Jurkat, Clone E6-1 (cell line): ENCODE measurements around the gene HSPA6.
"Not testable (repeated sequence)": the region's sequence is repeated elsewhere in the genome, so short reads cannot be mapped to it uniquely, and the experiment has no call there.

Experiments
- DNase-seq: peaks from one replicate; pipeline ENCODE4 v3.0.0-alpha.2; 2011; ENCODE audit warnings: low read depth, low spot score
- H3K4me3 ChIP-seq: 2 replicates; pipeline ENCODE4 v1.5.1; 2011; ENCODE audit warnings: mild to moderate bottlenecking, low read length, control low read depth, moderate library complexity

The HSPA6 gene

GRCh38 chr1:161530671-161531641 is 6.6 kb downstream of the HSPA6 start:
- H3K4me3 ChIP-seq, result peak overlapping the region; percentile 62
- DNase-seq, result peak; percentile 97

GRCh38 chr1:161531986-161532643 is 7.8 kb downstream of the HSPA6 start:
- DNase-seq, result no peak
- H3K4me3 ChIP-seq, result no peak overlapping the region

DNA sequence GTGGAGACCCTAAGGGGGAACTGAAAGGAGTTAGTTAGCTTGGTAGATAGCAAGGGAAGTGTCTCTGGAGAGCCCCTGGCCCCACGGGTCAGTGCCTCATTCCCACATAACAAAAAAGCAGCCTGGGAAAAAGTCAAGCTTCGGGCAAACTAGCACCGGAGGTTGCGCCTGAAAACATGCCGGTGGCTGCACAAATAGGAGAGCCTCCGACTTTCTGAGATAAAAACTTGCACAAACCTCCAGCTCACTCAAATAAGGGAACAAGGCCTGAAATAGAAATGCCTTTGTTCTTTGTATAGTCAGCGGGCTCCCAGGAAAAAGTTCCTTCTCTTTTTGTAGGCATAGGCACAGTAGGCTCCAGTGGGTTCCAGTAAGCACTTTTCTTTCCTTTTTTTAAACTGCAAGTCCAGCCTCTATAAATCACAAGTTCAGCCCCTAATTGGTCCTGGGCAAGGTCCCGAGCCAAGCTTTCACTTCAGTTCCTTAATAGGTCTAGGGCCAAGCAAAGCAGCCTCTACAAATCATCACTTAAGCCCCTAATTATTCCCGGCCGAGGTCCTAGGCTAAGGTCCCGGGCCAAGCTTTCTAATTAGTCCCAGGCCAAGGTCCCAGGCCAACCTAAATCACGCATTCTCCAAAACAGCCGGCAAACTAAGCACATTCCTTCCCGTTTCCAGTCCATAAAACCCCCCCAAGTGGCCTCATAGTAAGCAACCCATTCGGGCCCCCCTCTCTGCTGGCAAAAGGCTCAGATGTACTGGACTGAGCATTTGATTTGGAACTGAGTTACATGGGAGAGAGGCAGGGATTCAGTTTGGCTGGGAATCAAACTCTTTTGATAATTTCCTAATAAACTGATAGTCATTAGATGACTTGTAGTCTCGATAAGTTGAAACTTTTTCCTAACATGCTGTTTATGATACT is 8.6 kb downstream of the HSPA6 start:
- DNase-seq, H3K4me3 ChIP-seq: not testable (repeated sequence)

DNA sequence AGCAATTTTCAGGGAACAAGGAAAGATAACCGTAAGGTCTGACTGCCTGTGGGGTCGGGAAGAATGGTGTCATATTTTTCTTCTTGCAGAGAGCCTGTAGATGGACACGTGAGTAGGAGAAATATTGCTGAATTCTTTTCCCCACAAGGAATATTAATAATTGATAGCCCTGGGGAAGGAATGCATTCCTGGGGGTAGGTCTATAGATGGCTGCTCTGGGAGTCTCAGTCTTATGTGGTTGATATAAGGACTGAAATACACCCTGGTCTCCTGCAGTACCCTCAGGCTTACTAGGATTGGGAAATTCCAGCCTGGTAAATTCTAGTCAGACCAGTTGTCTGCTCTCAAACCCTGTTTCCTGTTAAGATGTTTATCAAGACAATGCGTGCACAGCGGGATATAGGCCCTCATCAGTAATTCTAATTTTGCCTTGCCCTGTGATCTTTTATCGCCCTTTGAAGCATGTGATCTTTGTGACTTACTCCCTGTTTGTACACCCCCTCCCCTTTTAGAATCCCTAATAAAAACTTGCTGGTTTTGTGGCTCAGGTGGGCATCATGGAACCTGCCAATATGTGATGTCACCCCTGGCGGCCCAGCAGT is 12.8 kb downstream of the HSPA6 start:
- not testable (repeated sequence) for DNase-seq, H3K4me3 ChIP-seq

GRCh38 chr1:161538925-161539479 is 14.7 kb downstream of the HSPA6 start:
- peak overlapping the region; percentile 63 for H3K4me3 ChIP-seq
- not testable (repeated sequence) for DNase-seq

DNA sequence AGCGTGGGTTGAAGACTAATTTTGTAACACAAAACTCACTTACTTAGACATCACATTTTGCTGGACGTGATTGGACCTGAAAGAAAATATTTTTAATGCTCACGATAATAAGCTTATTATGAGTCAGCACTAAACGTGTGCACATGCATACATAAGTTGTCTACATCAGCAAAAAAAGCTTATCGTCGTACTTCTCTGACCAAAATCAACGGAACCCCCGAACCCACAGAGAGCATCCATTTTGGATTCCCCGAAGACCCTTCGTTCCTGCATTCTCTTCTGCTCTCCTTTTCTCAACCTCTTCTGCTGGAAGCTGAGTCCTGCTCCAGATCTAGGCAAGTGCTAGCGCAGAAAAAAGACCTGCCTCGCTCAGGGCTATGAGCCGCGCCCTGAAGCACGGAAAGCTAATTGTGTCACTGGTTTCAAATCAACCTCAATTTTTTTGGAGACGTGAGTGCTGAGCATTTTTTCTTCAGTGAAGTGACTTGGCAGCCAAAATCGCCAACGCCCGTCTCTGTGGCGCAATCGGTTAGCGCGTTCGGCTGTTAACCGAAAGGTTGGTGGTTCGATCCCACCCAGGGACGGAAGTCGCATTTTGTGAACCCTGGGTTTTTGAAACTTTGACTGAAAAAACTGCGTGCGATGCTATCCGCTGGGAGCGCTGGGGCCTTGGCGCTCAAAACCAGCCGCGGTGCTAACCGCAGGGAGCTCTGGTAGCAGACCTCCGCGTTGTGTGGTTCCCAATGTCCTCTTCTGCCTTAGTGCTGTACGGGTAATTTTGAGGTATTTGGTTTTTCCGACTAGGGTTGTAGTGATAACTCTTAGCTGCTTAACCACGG is 15.6 kb downstream of the HSPA6 start:
- peak; percentile 83 for DNase-seq
- peak overlapping the region; percentile 63 for H3K4me3 ChIP-seq

DNA sequence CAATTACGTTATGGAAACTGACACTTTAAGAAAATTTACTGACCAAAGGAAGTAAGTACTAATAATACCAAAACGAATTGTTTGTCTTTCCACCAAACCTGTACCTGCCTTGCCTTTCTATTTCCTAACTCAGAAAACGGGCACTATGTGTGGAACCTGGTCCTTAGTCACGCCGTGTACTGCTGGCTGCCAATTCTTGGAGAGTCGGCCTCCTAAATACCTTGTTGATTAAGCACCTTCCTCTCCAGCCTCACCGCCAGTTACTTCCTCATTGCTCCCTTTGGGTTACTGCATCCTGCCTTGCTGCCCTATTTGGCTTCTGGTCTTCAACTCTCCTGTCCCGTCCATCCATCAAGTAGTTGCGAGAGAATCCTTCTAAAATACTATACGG is 16.2 kb downstream of the HSPA6 start:
- H3K4me3 ChIP-seq, DNase-seq: not testable (repeated sequence)

DNA sequence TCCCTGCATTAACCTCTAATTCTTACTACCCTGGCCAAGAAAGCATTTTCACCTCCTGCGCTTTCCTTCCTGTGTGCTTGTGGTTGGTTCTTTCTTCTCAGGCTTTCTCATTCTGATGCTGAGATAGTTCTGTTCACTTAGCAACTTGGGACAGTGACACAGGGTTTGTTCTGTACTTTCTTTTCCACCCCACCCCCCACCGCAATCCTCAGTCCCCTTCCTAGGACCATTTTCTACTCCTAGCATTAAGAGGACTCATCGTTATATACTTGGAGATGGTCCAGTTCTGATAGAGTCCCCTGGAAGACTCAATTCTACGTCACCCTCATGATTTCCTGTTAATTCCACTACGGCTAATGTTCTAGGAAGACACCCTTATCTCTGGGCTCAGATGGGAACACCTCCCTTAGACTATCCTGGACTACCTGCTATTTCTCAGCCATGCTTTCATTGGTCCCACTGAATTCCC is 17.8 kb downstream of the HSPA6 start:
- DNase-seq, result peak; percentile 56
- not testable (repeated sequence) for H3K4me3 ChIP-seq

DNA sequence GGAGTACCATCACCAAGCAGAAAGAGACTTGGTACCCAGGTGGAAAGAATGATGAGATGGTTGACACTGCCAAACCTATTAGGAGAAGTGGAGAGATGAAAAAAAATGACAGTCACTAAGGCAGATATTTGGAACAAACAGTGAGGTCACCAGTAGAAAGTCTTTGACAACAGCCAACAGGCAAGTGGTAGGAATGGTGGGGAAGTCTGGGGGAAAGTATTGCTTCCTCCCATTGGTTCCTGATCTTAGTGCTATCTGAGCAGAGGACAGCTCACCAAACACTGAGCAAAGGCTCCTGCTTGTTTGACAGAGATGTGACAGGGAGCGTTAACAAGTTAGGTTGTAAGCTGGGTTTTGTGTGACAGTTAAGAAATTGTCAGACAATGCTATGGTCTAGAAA is 18.8 kb downstream of the HSPA6 start:
- not testable (repeated sequence) for DNase-seq, H3K4me3 ChIP-seq

GRCh38 chr1:161545005-161545731 is 20.8 kb downstream of the HSPA6 start:
- not testable (repeated sequence) for DNase-seq, H3K4me3 ChIP-seq

GRCh38 chr1:161547995-161548741 is 23.8 kb downstream of the HSPA6 start:
- not testable (repeated sequence) for DNase-seq

DNA sequence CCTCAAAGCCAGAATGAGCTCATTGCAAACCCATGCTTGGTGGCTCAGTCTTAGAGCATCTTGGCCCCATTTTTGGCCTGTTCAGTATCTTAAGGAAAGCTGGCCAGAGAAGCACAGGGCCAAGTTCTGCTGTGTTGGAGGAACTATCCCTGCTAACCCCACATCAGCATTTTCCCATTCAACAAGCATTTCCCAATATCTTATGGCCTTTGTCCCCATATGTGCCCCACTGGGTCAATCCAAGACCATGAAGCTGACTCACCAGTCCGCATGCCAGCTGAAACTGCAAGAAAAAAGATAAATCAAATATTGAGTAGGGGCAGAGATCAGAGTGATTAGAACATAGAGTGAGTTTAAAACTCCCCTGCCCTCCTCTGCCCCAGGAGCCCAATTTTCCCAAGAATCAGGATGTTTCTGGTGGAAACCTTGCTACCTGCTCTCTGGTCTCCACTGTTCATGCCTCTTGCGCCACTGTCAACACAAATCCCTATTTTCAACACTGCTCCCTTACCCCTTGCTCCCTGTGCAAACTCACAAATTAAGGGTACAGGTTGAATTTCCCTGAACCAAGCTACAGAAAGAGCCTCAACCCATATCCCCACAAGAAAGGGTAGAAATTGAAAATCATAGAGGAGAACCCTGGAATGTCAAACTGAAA is 24.5 kb downstream of the HSPA6 start:
- not testable (repeated sequence) for H3K4me3 ChIP-seq

More at GRCh38 chr1:161547995-161548741, 23.8 kb downstream of the HSPA6 start:
- H3K4me3 ChIP-seq, result not testable (repeated sequence)

GRCh38 chr1:161549652-161550051 is 25.3 kb downstream of the HSPA6 start, which contains the start of gene FCGR3A:
FCGR3A (minus strand) TSS chr1:161549818; CDS start chr1:161549736, 82 bp downstream.
- DNase-seq, result no peak
- H3K4me3 ChIP-seq, result no peak within 1 kb of the TSS

More for the DNA sequence above, 24.5 kb downstream of the HSPA6 start:
- not testable (repeated sequence) for DNase-seq

DNA sequence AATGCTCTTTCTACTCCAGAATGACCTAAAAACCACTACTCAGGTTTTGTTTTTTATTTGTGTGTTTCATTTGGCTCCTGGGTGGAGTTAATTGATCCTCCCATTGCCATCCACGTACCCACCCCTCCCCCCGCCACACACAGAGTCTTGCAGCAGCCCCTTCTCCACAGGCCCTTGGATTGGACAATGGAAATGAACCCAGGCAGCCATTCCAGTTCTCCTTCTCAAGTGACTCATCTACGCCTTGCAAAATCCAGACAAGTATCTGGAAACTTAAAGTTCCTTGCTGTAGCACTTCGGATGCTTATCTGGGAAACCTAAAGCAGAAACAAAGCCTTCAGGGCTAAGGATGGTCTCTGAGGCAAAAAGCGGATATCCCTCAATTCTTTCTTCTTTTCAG is 26.6 kb downstream of the HSPA6 start:
- not testable (repeated sequence) for DNase-seq, H3K4me3 ChIP-seq

DNA sequence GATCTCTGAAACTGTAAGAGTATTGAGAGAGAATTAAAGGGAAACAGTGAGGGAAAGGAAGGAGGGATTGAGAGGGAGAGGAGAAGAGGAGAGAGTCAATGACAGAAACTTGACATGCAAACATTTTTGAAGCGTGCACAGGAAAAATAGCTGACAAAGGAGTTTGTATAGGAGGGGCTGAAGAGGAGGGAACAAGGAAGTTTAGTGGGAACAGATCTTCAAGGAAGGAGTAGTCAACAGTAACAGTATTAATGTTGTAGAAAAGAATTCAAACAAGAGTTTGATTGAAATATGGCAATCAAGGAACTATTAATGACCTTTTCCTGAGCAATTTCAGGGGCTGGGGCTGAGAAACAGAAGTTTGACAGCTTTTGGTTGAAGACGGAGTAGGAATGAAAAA is 29.3 kb downstream of the HSPA6 start:
- DNase-seq, result not testable (repeated sequence)

More for the DNA sequence above, 29.3 kb downstream of the HSPA6 start:
- H3K4me3 ChIP-seq, result not testable (repeated sequence)
